IMR-90 (cell line): ENCODE results near the gene SEPSECS. TPM values are rescaled to one million over a fixed set of nuclear protein-coding genes. Genes with fewer than 3 reads are reported as not detected.

ENCODE experiments used
- ATAC-seq: fragments of 200-7000 bp; cut with Tn5 transposase; 2 replicates; pipeline ENCODE4 v1.9.1; 2020; ENCODE audit warnings: low read depth, mild to moderate bottlenecking, moderate library complexity
- BruUV-seq: library from RNA; stranded (reverse); fragments of 400-500 nt; replicated peaks from 2 replicates; lab custom pipeline; 2021; lab: Mats Ljungman, UMichigan
- CTCF ChIA-PET: fragments of 300-600 bp; formaldehyde crosslinking; extraction: SDS; loops from one replicate; lab custom pipeline; 2021; ENCODE audit warnings: antibody characterized with exemption; lab: Yijun Ruan, JAX
- POLR2A ChIA-PET: fragments of 300-600 bp; sonication (Branson Sonifier 250); formaldehyde crosslinking; loops from one replicate; lab custom pipeline; 2022; ENCODE audit warnings: antibody characterized with exemption; ENCODE audit not compliant: unreplicated experiment; lab: Charles Lee
- DNase-seq: peaks from one replicate; pipeline ENCODE4 v3.0.0; 2013
- H2AFZ ChIP-seq: replicated peaks from 2 replicates; pipeline ENCODE3; 2013; ENCODE audit warnings: low read length, mild to moderate bottlenecking; ENCODE audit not compliant: poor library complexity
- H2AK5ac ChIP-seq: 2 replicates; pipeline ENCODE4 v1.6.1; 2013; ENCODE audit warnings: low read depth, low read length, inconsistent platforms
- H2AK9ac ChIP-seq: replicated peaks from 2 replicates; pipeline ENCODE3; 2013; ENCODE audit warnings: mild to moderate bottlenecking, low read depth, low read length, moderate library complexity; ENCODE audit not compliant: poor library complexity
- H2BK120ac ChIP-seq: 2 replicates; pipeline ENCODE4 v1.6.1; 2013; ENCODE audit warnings: low read depth, low read length, inconsistent platforms
- H2BK15ac ChIP-seq: 3 replicates; pipeline ENCODE4 v1.6.1; 2013; ENCODE audit warnings: low read depth, low read length, inconsistent platforms
- H2BK20ac ChIP-seq: 2 replicates; pipeline ENCODE4 v1.6.1; 2013; ENCODE audit warnings: low read depth, mild to moderate bottlenecking, inconsistent platforms, low read length, moderate library complexity
- H2BK5ac ChIP-seq: 2 replicates; pipeline ENCODE4 v1.6.1; 2013; ENCODE audit warnings: mild to moderate bottlenecking, low read depth, low read length, inconsistent platforms; ENCODE audit not compliant: poor library complexity, severe bottlenecking
- H3K14ac ChIP-seq: replicated peaks from 2 replicates; pipeline ENCODE4 v1.6.1; 2013; ENCODE audit warnings: low read depth, low read length, inconsistent platforms
- H3K18ac ChIP-seq: 2 replicates; pipeline ENCODE4 v1.6.1; 2013; ENCODE audit warnings: low read depth, low read length, control low read depth
- H3K23ac ChIP-seq: 2 replicates; pipeline ENCODE4 v1.6.1; 2013; ENCODE audit warnings: low read depth, low read length, inconsistent platforms
- H3K27ac ChIP-seq: 2 replicates; pipeline ENCODE4 v1.5.1; 2013; ENCODE audit warnings: mild to moderate bottlenecking, control low read depth, low read length; ENCODE audit not compliant: insufficient read depth
- H3K27me3 ChIP-seq: 2 replicates; pipeline ENCODE4 v1.6.1; 2013; ENCODE audit warnings: low read length; ENCODE audit not compliant: control insufficient read depth, insufficient read depth
- H3K36me3 ChIP-seq: 2 replicates; pipeline ENCODE4 v1.6.1; 2013; ENCODE audit warnings: low read length, mixed read lengths; ENCODE audit not compliant: control insufficient read depth, insufficient read depth
- H3K4ac ChIP-seq: 2 replicates; pipeline ENCODE4 v1.6.1; 2013; ENCODE audit warnings: low read depth, low read length, inconsistent platforms
- H3K4me1 ChIP-seq: 2 replicates; pipeline ENCODE4 v1.6.1; 2013; ENCODE audit warnings: low read length, mixed read lengths; ENCODE audit not compliant: control insufficient read depth, insufficient read depth
- H3K4me2 ChIP-seq: 2 replicates; pipeline ENCODE4 v1.6.1; 2013; ENCODE audit warnings: low read depth, mild to moderate bottlenecking, control low read depth, low read length, moderate library complexity
- H3K4me3 ChIP-seq: 2 replicates; pipeline ENCODE4 v1.5.1; 2013; ENCODE audit warnings: low read depth, mild to moderate bottlenecking, control low read depth, low read length, moderate library complexity; ENCODE audit not compliant: insufficient read depth
- H3K56ac ChIP-seq: 2 replicates; pipeline ENCODE4 v1.6.1; 2013; ENCODE audit warnings: low read length, inconsistent platforms; ENCODE audit not compliant: insufficient read depth; ENCODE audit errors: extremely low read depth
- H3K79me1 ChIP-seq, 2 experiments: 2 replicates each; pipeline ENCODE4 v1.6.1; 2013; ENCODE audit warnings: low read length in 2 of 2, inconsistent platforms in 1 of 2, low read depth in 1 of 2
- H3K9ac ChIP-seq: 2 replicates; pipeline ENCODE4 v1.6.1; 2013; ENCODE audit warnings: low read depth, low read length, control low read depth
- H3K9me1 ChIP-seq: 2 replicates; pipeline ENCODE4 v1.6.1; 2013; ENCODE audit warnings: low read length, inconsistent platforms; ENCODE audit not compliant: insufficient read depth
- H3K9me3 ChIP-seq: 2 replicates; pipeline ENCODE4 v1.6.1; 2013; ENCODE audit warnings: low read length; ENCODE audit not compliant: control insufficient read depth, insufficient read depth
- H4K20me1 ChIP-seq: 2 replicates; pipeline ENCODE4 v1.6.1; 2013; ENCODE audit warnings: low read length, inconsistent platforms; ENCODE audit not compliant: insufficient read depth
- H4K5ac ChIP-seq: 2 replicates; pipeline ENCODE4 v1.6.1; 2013; ENCODE audit warnings: mild to moderate bottlenecking, low read depth, low read length, control low read depth
- H4K8ac ChIP-seq, 2 experiments: 2 replicates each; pipeline ENCODE4 v1.6.1; 2013; ENCODE audit warnings: low read depth in 2 of 2, low read length in 2 of 2, control low read depth in 1 of 2, inconsistent platforms in 1 of 2
- H4K91ac ChIP-seq: 2 replicates; pipeline ENCODE4 v1.6.1; 2013; ENCODE audit warnings: low read depth, low read length, inconsistent platforms; ENCODE audit not compliant: insufficient read depth
- CHD1 ChIP-seq: IDR thresholded peaks from 2 replicates; pipeline ENCODE4 v1.6.1; 2012; ENCODE audit warnings: low read depth, low read length, improper control_type of control experiment
- ELK1 ChIP-seq: fragments of 150-350 bp; IDR thresholded peaks from 2 replicates; pipeline ENCODE4 v1.6.1; 2016; ENCODE audit warnings: low read depth, mild to moderate bottlenecking, low read length, moderate library complexity, borderline replicate concordance
- MAZ ChIP-seq: IDR thresholded peaks from 2 replicates; pipeline ENCODE4 v1.6.1; 2012; ENCODE audit warnings: low read depth, mild to moderate bottlenecking, low read length, improper control_type of control experiment, moderate library complexity, borderline replicate concordance
- POLR2A ChIP-seq: IDR thresholded peaks from 2 replicates; pipeline ENCODE4 v1.6.1; 2012; ENCODE audit warnings: mild to moderate bottlenecking, low read depth, low read length
- RAD21 ChIP-seq: IDR thresholded peaks from 2 replicates; pipeline ENCODE4 v1.6.1; 2012; ENCODE audit warnings: low read length, improper control_type of control experiment
- RCOR1 ChIP-seq: IDR thresholded peaks from 2 replicates; pipeline ENCODE4 v1.6.1; 2012; ENCODE audit warnings: mild to moderate bottlenecking, low read length, improper control_type of control experiment; ENCODE audit not compliant: insufficient replicate concordance
- WGBS, 2 experiments: methylation state at CpG; one replicate each; pipeline versions ENCODE4 v1.1.5 to v1.1.7; 2013; ENCODE audit warnings: missing lambda C conversion rate in 2 of 2; ENCODE audit not compliant: insufficient read length in 1 of 2; ENCODE audit errors: extremely low coverage in 2 of 2; 5-methylcytosine and 5-hydroxymethylcytosine counted together
- dilution Hi-C: fragments of 300-500 bp; cut with HindIII; formaldehyde crosslinking; loops from one replicate; pipeline ENCODE4 v1.14.3; 2018; ENCODE audit warnings: low sequenced_read_pairs; ENCODE audit not compliant: unreplicated experiment
- in situ Hi-C: fragments of 300-500 bp; cut with MboI; formaldehyde crosslinking; loops from 3 replicates; pipeline ENCODE4 v1.14.3; 2019; ENCODE audit warnings: low sequenced_read_pairs, inconsistent platforms, mixed read lengths
- intact Hi-C: fragments of 100-400 bp; cut with micrococcal nuclease; formaldehyde crosslinking; loops from 2 replicates; pipeline ENCODE4 v1.10.0; 2022
- polyA plus RNA-seq, 3 experiments: library from polyadenylated mRNA; depleted of rRNA; stranded (reverse); fragments of >200 nt; gene quantifications; 2 replicates each; pipeline ENCODE4 v1.2.3, GENCODE V29; 2012; ENCODE audit warnings: low replicate concordance in 1 of 3
- total RNA-seq: library from RNA; depleted of rRNA; stranded (reverse); fragments of >200 nt; gene quantifications from 2 replicates; pipeline ENCODE4 v1.2.3, GENCODE V29; 2012

SEPSECS gene
- total and polyA plus RNA-seq, 2 of the 4 experiments (the other 2 are of a cell fraction): 1.7 to 5.0 TPM

GRCh38 chr4:25108556-25108955 is 51.7 kb downstream of the SEPSECS start:
- H3K18ac ChIP-seq: no peak overlapping the region
- intact Hi-C loops (no loop called here), in situ Hi-C loops (no loop called here), dilution Hi-C loops (no loop called here)
- no peaks in the 10 kb centered on the region for H3K9me3 ChIP-seq
- H3K36me3 ChIP-seq: no peaks in the 10 kb centered on the region
- H3K4ac ChIP-seq: no peak overlapping the region
- no peak overlapping the region for H2BK15ac ChIP-seq
- H2AK9ac ChIP-seq: no peak overlapping the region
- H3K9me1 ChIP-seq: 0 out of 2 replicates have a peak, but pooled peaks cover 4% of the 10 kb centered on the region
- H2AK5ac ChIP-seq: no peak overlapping the region
- no TSS peak for BruUV-seq
- no peak overlapping the region for H4K91ac ChIP-seq
- DNase-seq (no peak), ATAC-seq (no peak)
- no peak overlapping the region for H3K9ac ChIP-seq
- no peak overlapping the region for H2AFZ ChIP-seq
- H3K27me3 ChIP-seq: peaks cover 36% of the 10 kb centered on the region
- H2BK5ac ChIP-seq: no peak overlapping the region
- H4K20me1 ChIP-seq: no peaks in the 10 kb centered on the region
- no peak overlapping the region for H3K14ac ChIP-seq
- no peak overlapping the region for H3K23ac ChIP-seq
- H3K4me1 ChIP-seq: no peaks in the 10 kb centered on the region
- no peak overlapping the region for H2BK20ac ChIP-seq
- no peak overlapping the region for H3K4me3 ChIP-seq
- POLR2A ChIA-PET: no interaction called here
- no peak overlapping the region for H3K4me2 ChIP-seq
- no peak overlapping the region for H3K27ac ChIP-seq
- 83% methylated on average over 1 of the region's 4 CpGs; no CpG with 5 or more reads in 1 of the 2 experiments for WGBS, 2 experiments
- H3K79me1 ChIP-seq: no peaks in the 10 kb centered on the region
- H4K8ac ChIP-seq: no peak overlapping the region
- CTCF ChIA-PET: no interaction called here
- no peak overlapping the region for H2BK120ac ChIP-seq
- no peak overlapping the region for H4K5ac ChIP-seq
- H3K56ac ChIP-seq: no peak overlapping the region
- TF ChIP-seq MAZ: no peak
- TF ChIP-seq POLR2A: no peak
- TF ChIP-seq RAD21: no peak
- no peak for TF ChIP-seq RCOR1
- TF ChIP-seq CHD1: no peak
- TF ChIP-seq ELK1: no peak
